Kidney capillary endothelial cell (primary cell): Measurements from ENCODE around the gene OOSP1.
"Not testable (repeated sequence)": the region's sequence is repeated elsewhere in the genome, so short reads cannot be mapped to it uniquely, and the experiment has no call there.

Experiments used
- DNase-seq: peaks from one replicate; pipeline ENCODE4 v3.0.0-alpha.2; 2018; ENCODE audit warnings: low spot score

OOSP1 gene

GRCh38 chr11:59960502-59961381, 22.5 kb downstream of the OOSP1 start:
- no peak for DNase-seq

DNA sequence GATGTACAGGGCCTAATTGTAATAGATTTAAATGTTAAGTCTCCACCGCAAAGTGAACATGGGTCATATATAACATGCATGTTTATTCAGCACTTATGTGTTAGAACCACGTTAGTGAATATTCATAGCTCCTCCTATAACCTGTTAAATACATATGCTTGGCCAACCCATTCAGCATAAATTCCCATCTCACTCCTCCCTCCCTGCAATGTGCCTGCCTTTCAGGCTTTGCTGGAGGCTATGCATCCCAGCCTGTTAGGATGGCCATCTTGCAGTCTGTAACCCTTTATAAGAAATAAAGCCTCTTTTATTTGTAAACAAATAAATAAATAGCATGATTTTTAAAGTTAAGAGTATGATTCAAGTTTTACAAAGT, 23.9 kb downstream of the OOSP1 start:
- no peak for DNase-seq

GRCh38 chr11:59963733-59964132, 25.5 kb downstream of the OOSP1 start, which contains the start of gene OOSP4A:
TSS of gene OOSP4A (plus strand) at chr11:59964033. CDS start at chr11:59964033, 0 bp downstream.
- DNase-seq, result no peak

DNA sequence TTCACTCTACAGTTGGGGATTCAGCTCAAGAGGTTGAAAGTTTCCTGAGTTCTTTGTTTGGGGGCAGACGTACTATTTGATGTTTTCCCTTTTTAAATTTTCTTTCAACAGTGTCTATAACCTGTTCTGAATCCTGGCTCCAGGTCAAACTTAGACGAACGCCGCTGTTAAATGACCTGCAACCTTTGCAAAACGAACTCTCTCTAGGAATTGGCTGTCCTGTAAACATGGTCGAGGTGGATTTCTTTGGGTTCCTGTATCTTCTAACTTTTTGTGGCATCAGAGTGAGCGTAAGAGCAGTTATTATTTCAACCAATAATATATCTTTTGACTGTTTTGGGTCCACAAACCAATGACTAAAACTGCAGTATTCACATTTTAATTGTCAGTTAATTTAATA, 27.2 kb downstream of the OOSP1 start:
- DNase-seq, result no peak

GRCh38 chr11:59966201-59966600, 28.0 kb downstream of the OOSP1 start:
- DNase-seq, result no peak

GRCh38 chr11:59967677-59968394, 29.6 kb downstream of the OOSP1 start:
- no peak for DNase-seq

- no peak for DNase-seq
Measured at GRCh38 chr11:59968395-59968783, 30.2 kb downstream of the OOSP1 start.

DNA sequence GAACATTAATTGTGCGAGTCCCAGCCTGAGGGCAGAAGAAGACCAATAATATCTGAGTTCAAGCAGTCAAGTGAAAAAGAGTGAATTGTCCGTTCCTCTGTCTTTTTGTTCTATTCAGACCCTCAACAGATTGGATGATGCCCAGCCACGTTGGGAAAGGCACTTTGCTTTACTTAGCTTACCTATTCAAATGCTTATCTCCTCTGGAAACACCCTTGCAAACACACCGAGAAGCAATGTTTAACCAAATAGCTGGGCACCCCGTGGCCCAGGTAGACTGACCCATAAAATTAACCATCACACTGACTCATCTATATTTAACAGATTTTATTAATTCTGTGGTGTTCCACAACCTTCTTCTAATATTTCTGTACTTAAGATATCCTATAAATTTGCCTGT, 34.9 kb downstream of the OOSP1 start:
- no peak for DNase-seq

DNA sequence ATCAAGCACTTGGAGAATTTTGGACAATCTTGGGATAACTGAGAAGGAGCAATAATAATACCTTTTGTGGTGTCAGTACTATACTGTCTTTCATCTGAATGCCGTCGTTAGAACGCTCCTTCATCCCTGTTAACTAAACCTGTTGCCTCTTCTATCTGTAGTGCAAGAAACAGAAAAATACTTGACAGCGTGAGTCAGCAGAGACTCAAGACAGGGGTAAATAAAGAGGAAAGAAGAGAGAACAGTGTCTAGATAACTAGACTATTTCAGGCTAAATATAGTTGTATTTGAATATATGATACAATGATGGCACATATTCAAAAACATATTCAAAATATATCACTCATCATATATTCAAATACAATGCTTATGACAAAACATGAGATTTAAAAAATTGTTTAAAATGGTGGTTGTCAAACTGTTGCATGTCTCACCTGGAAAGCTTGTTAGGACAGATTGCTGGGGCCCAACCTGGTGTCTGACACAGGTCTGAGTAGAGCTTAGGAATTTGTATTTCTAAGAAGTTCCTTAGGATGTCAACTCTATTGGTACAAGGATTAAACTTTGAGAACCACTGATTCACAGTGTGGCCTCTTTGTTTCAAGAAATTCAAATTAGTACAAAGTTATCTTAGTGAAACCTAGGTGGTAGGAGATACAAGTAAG, 43.0 kb downstream of the OOSP1 start:
- DNase-seq, result no peak

- not testable (repeated sequence) for DNase-seq
Measured at GRCh38 chr11:59982037-59982436, 43.8 kb downstream of the OOSP1 start.

DNA sequence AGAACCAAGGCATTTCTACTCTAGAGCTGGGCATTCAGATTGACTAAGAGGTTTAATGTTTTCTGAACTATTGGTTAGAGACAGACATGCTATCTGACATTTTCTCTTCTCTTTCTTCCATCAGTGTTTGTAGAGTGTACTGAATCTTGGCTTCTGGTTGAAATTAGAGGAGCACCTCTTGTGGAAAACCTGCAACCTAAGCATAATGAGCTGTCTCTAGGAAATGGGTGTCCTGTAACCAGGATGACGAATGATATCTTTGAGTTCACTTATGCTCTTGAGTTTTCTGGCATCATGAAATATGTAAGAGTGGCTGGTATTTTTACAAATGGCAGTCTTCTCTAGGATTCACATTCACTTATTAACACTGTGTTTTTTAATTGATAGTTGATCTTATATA, 45.0 kb downstream of the OOSP1 start:
- DNase-seq, result no peak

- no peak for DNase-seq
Measured at GRCh38 chr11:59984368-59984767, 46.1 kb downstream of the OOSP1 start.

DNA sequence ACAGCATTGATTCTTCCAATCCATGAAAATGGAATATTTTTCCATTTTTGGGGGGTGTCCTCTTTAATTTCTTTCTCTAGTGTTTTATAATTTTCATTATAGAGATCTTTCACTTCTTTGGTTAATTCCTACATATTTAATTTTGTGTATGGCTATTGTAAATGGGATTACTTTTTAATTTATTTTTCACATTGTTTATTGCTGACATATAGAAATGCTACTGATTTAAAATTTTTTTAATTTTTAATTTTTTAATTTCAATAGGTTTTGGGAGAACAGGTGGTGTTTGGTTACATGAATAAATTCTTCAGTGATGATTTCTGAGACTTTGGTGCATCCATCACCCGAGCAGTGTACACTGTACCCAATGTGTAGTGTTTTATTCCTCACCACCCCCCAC, 52.2 kb downstream of the OOSP1 start:
- no peak for DNase-seq

DNA sequence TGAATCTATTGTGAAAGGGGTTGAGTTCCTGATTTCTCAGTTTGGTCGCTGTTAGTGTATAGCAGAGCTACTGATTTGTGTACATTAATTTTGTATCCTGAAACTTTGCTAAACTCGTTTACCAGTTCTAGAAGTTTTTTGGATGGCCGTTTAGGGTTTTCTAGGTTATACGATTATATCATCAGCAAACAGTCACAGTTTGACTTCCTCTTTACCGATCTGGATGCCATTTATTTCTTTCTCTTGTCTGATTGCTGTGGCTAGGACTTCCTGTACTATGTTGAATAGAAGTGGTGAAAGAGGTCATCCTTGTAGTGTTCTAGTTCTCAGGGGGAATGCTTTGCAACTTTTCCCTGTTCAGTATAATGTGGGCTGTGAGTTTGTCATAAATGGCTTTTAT, 54.2 kb downstream of the OOSP1 start:
- no peak for DNase-seq

GRCh38 chr11:59997800-59998199, 59.6 kb downstream of the OOSP1 start:
- DNase-seq, result no peak

DNA sequence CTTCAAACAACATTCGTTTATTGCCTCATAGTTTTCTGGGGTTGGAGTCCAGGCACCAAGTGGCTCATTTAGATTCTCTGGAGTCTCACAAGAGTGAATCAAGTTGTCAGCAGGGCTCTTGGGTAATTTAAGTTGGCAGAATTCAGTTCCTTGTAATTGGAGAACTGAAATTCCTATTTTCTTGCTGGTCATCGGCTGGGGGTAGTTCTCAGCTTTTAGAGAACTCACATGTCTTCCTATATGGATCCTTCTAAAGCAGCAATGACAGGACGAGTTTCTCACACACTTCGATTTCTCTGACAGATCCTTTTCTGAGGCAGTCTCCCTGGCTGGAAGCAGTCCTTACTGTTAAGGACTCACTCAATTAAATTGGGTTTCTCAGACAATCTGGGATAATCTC, 61.5 kb downstream of the OOSP1 start:
- no peak for DNase-seq

DNA sequence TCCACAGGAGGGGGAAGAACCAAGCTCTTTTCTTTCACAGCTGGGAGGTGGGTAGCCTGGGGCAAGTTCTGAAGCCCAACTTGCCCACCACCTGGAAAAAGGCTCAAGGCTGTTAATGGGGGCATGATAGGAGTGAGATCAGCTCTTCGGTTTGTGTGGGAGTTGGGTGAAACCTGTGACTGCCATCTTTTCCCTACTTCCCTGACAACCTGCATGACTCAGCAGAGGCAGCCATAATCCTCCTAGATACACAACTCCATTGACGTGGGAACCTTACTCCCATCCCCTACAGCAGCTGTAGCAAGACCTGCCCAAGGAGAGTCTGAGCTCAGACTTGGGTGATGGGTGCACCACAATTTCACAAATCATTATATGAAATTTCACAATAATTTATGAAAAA, 65.5 kb downstream of the OOSP1 start:
- DNase-seq, result no peak

DNA sequence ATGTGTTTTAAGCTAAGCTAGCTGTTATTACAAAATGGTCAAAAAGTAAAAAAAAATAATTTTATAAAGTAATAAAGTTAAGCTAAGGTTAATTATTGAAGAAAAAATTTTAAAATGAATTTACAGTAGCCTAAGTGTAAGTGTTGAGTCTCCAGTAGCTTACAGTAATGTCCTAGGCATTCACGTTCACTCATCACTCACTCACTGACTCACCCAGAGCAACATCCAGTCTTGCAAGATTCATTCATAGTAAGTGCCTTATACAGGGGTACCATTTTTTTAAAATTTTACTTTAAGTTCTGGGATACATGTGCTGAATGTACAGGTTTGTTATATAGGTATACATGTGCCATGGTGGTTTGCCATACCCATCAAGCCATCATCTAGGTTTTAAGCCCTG, 67.1 kb downstream of the OOSP1 start:
- DNase-seq, result no peak
